HUDEP-2 (cell line): Measurements from ENCODE around the gene TSHZ1.

Experiments
- DNase-seq, 76 experiments: peaks; one replicate each; lab custom pipeline; 2025; ENCODE audit not compliant: unreplicated experiment in 76 of 76; lab: John Stamatoyannopoulos, UW

TSHZ1 gene

GRCh38 chr18:75219745-75220375 is 9.3 kb downstream of the TSHZ1 start:
- no peak for DNase-seq

- no peak for DNase-seq
Measured at GRCh38 chr18:75220551-75221355, 10.2 kb downstream of the TSHZ1 start.

- DNase-seq = no peak
Measured at GRCh38 chr18:75221397-75221796, 10.8 kb downstream of the TSHZ1 start.

GRCh38 chr18:75221897-75222296 is 11.3 kb downstream of the TSHZ1 start:
- DNase-seq = no peak

GRCh38 chr18:75222407-75222806 is 11.8 kb downstream of the TSHZ1 start:
- DNase-seq = no peak

GRCh38 chr18:75223687-75224347 is 13.2 kb downstream of the TSHZ1 start:
- no peak for DNase-seq

- no peak for DNase-seq
Measured at GRCh38 chr18:75226286-75226955, 15.8 kb downstream of the TSHZ1 start.

- no peak for DNase-seq
Measured at GRCh38 chr18:75226956-75227316, 16.3 kb downstream of the TSHZ1 start.

GRCh38 chr18:75227535-75228296 is 17.1 kb downstream of the TSHZ1 start:
- DNase-seq = no peak

- no peak for DNase-seq
Measured at GRCh38 chr18:75228967-75229366, 18.4 kb downstream of the TSHZ1 start.

- DNase-seq = no peak
Measured at GRCh38 chr18:75229437-75229836, 18.8 kb downstream of the TSHZ1 start.

GRCh38 chr18:75230163-75231052 is 19.8 kb downstream of the TSHZ1 start:
- DNase-seq = no peak

- no peak for DNase-seq
Measured at GRCh38 chr18:75231053-75231406, 20.4 kb downstream of the TSHZ1 start.

GRCh38 chr18:75234901-75235300 is 24.3 kb downstream of the TSHZ1 start:
- no peak for DNase-seq

GRCh38 chr18:75235896-75236295 is 25.3 kb downstream of the TSHZ1 start:
- no peak for DNase-seq

- no peak for DNase-seq
Measured at GRCh38 chr18:75238100-75238499, 27.5 kb downstream of the TSHZ1 start.

GRCh38 chr18:75238786-75239185 is 28.2 kb downstream of the TSHZ1 start:
- no peak for DNase-seq

GRCh38 chr18:75240433-75240832 is 29.8 kb downstream of the TSHZ1 start:
- DNase-seq = no peak

GRCh38 chr18:75241705-75242104 is 31.1 kb downstream of the TSHZ1 start:
- DNase-seq = no peak
